DMS53 (cell line): ENCODE data around the gene SLC4A11.
"Not testable (repeated sequence)": the region's sequence is repeated elsewhere in the genome, so short reads cannot be mapped to it uniquely, and the experiment has no call there.

ENCODE experiments used
- DNase-seq: peaks from one replicate; lab custom pipeline; 2025; lab: John Stamatoyannopoulos, UW

SLC4A11 gene

DNA sequence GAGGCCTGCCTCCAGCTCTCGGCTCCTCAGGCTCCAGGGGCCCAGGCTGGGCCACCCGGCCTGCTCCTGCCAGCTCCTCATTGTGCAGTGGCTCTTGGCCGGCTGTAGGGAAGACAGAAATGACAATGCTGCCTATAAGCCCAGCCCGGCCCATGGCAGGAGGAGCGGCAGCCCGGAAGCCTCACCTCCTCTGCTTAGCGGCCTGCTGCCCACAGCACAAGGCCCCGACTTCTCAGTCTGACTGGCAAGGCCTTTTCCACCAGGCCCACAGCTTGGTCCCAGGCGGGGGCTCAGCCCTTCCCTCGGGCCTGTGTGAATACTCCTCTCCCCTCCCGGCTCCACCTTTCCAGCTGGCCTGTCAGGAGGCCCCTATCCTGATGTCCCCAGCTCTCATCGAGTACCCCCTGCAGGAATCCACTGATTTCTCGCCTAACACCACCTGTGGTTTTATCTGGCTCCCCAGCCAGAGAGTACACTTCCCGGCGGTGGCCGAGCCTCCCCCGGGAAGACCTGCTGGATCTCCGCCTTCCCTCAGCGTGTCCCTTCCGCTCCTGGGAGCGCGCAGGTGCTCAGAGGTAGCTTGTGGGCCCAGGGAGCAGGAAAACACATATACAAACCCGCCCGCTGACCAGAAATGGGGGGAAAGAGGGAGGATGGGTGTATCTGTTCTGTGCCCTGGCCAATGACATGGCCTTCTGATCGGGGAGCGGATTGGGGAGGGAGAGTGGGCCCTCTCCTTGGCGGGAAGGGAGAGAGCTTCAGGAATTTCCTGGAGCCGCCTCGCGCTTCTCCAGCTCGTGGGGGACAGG is 35.5 kb downstream of the SLC4A11 start:
- DNase-seq, result peak; percentile 85

DNA sequence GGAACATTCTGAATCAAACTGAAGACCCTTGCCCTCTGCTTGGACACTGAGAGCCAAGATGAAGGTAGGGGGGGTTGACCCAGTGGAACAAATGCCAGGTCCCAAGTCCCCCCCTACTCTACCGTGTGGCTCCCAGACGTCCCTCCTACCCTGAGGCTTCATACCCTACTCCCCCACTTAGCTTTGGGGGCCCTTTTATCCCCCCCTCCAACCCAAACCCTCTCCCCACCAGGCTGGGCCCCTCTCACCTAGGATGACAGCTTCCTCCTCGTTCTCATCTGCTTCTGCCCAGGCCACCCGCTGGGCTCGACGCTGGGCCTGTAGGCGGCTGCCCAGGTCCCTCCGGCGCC is 36.0 kb downstream of the SLC4A11 start:
- DNase-seq, result no peak

DNA sequence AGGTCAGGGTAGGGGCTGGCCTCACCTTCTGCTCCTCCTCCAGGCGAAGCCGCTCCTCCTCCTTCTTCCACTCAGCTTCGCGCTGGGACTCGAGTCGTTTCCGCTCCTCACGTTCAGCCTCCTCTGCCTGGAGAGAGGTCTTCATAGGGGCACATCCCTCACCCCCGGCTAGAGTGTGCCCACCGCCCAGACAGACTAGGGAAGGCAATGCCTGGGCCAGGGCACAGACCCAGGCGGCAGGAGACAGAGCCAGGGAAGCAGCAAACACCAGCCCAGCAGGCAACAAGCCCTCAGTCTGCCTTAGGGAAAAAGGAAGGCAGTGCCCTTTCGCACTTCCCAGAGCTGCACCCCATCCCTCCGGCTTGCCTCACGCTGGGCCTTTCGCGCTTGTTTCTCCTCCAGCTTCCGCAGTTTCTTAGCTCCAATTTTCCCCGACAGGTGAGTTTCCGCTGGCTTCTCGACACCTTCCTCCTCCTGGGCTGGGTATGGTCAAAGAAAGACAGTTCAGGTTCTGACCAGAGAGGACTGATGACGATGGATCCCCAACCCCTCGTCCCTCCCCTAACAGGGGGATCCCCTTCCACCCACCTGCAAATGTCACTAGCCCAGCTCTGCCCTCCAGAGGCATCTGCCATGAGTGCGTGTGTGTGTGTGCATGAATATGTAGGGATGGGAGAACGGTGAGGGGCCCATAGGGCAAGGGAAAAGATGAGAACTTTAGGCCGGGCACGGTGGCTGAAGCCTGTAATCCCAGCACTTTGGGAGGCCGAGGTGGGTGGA is 38.8 kb downstream of the SLC4A11 start:
- DNase-seq, result no peak

DNA sequence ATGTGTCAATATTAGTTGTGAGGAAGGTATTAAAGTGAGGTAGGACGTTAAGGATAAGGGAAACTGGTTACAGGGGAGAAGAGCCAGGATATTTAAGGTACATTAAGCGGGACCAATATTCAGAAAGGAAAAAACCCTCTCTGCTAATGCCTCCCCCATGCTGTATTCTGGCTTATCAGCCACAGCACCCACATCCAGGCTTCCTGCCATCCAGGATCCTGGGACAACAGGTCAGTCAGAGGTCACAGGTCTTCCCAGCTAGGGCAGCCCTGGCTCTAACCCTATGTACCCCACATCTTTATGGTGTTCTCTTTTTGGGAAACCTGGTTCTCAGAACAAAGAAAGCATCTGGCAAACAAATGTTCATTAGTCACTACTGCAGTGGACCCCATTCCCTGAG is 39.8 kb downstream of the SLC4A11 start:
- DNase-seq, result no peak

DNA sequence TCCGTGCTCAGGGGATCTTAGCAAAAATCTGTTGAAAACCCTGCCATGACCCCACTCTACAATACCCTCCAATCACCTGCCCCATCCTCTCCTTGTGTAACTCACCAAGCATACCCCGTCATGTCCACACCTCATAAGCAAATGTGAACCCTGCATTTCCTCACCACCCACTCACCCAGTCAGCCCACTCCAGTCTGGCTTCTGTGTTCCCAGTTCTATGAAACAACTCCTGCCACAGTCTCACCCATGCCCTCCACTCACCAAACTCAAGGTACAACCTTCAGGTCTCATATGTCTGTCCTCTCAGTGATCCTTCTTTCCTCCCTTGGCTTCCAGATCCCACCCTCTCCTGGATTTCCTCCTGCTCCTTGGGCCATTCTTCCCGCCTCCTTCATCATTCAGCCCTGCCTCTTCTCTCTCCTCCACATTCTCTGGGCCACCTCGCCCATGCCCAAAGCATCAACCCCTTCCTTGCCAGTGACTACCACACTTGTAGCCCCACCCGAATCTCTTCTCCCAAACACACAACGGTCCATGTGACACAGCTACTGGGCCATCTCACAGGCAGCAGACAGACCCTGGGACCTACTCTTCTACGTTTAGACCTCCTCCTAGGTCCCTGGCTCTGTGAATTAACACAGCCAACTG is 43.3 kb downstream of the SLC4A11 start:
- no peak for DNase-seq

DNA sequence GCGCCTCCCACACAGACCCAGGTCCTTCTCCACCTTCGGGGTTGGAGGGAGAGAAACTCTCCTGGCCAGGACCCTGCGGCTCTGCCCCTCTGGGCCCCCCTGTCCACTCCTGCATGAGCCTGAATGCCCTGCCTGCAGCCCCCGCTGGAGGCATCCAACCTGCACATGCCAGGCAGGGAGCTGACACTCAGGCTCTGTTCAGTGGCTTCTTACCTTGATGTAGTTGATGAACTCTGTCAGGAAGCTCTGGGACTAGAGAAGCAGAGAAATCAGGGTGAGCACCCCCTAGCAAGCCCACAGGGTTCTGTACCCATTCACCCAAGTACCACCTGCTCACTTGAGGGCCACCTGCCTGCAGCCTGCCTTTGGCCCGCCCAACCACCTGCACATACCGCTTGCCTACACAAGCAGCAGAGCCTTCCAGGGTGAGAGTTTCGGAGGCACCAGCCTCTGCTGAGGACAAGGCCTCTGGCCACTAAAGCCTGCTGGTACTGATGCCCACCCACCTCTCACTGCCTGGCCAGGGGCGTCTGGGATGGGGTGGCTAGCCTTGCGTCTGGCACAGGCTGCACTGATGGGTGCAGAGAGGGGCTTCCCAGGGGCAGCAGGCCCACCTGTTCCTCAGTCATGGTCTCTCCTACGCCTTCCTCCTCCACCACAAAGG is 44.2 kb downstream of the SLC4A11 start:
- peak; percentile 76 for DNase-seq

DNA sequence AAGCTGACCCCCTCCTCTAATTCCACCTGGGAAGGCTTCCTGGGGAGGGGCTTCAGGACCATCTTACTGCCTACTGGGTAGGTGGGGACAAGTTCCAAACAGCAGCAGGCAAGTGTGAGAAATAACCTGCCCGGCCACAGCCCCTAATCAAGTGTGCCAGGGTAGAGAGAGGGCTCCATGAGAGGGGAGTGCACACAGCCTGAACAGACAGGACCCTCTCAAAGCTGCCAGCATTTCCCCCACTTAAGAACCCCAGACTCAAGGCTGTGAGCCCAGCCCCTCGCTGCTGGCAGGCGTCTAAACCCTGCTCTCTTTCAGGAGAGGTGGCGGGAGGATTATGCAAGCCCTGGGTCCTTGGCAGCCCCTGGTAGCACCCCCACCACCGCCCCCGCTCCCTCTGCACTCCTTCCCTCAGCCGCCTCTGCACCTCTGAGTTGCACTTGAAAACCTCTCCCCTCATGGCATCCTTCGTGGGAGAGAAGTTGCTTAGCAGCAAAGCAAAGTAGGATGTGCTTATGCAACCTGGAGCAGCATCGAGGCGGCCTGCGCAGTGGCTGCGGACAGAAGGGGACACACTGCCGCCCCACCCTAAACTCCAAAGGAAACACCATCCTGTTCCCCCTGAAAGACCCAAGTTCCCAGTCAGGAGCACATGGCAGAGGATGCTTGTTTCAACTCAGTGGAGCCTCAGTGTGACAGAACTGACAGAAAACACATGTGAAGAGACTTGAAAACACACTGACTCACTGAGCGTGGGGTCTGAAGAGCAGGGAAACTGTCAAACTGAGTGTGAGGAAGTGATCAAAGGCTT is 45.0 kb downstream of the SLC4A11 start:
- peak; percentile 30 for DNase-seq

DNA sequence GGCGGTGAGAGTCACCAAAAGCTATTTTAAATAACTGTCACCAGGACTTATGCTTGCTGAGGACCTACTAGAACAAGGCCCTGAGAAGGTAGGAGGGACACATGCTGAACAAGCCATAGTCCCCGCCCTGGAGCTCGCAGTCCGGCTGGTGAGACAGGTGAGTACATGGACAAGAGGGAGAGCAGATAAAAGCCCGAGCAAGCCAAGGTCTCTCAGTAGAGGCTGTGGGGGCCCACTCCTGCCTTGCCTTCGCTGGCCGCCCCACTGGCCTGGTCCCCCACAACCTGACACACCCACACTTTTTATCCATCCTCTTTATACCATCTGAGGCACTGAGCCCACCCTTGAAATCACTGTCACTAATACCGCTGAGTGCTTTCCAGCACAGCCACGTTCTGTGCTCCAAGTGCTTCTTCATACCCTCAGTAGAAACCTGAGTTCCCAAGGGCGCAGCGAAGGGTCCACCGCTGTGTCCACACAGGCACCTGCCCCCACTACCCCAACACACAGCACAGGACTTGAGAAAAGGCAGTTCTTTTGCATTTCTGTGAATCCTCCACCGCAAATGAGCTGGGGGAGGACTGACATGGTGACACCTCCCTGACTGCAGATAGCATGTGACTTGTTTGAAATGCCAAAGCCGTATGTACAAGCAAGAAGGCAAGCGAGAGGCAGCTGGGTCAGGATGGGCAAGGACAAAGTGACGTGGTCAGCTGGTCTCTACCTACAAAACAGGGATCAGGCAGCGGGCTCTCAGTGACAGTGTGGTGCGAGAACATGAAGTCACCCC is 46.6 kb downstream of the SLC4A11 start:
- DNase-seq, result no peak

DNA sequence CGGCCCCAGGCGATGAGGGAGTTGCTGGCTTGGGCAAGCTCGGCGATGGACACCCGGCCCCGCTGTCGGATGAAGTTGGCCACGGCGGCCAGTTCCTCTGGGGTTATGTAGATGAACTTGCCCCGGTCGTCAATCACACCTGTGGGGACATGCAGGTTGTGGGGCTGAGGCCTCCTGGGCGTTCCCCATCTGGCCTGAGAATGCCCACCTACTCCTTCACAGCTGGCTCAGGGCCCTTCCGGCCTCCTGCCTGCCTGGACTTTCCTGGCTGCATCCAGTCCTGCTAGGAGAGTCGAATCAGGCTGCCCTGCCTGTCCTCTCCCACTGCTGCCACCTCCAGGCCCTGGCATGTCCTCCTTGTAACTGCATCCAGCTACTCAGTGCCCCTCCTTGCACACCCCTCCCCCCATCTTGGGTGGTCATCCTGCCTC is 48.3 kb downstream of the SLC4A11 start:
- DNase-seq, result no peak

DNA sequence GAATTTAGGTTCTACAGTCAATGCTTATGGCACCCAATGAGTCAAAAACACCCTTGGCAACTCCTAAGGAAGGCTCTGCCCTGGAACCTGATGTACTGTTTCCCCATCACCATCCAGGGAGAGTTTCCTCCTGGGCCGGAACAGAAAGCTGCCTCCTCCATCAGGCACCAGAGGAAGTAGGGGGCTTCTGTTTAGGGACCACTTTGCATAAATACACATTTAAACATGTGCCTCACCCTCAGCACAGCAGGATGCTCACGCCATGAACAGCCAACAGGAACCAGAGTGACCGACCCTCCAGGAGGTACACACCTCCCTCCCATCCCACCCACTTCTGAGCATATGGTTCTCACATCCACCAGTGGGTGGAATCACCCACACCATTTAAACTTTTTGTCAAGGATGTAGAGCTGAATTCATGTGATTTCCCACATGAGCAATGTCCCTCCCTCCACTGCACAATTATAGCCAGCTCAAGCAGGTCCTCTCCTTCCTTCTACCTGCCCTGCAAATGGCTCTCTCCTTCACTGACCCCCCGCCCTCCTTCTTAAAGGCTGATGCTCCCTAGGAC is 49.3 kb downstream of the SLC4A11 start:
- DNase-seq, result no peak

DNA sequence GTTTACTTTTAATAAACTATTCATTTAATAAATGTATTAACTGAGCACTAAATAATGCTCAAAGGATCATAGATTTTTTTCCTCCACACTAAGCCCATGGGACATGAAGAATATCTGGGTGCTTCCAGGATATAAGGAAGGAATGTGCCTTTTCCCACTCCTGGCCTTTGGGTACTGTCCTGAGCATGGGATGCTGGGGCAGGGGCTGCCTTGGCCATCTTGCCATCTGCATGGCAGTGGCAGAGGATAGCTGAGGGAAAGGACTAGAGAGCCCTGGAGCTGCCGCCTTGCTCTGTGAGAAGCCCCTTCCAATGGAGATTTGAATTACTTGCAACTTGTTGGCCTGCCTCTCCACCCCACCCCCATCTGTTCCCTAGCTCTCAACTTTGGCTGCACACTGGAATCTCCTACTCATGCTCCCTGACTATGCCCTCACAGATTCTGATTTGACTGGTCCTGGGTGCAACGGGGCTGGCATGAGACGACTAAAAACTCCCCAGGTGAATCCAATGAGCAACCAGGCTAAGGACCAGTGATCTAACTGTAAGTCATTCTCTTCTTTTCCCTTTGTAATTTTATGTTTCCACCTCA is 50.1 kb downstream of the SLC4A11 start:
- DNase-seq, result no peak

DNA sequence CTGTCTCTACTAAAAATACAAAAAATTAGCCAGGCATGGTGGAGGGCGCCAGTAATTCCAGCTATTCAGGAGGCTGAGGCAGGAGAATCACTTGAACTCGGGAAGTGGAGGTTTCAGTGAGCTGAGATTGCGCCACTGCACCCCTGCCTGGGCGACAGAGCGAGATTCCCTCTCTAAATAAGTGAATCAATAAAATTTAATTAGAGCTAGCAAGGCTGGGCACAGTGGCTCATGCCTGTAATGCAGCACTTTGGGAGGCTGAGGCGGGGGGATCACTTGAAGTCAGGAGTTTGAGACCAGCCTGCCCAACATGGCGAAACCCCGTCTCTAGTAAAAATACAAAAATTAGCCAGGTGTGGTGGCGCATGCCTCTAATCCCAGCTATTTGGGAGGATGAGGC is 51.1 kb downstream of the SLC4A11 start:
- DNase-seq, result not testable (repeated sequence)

DNA sequence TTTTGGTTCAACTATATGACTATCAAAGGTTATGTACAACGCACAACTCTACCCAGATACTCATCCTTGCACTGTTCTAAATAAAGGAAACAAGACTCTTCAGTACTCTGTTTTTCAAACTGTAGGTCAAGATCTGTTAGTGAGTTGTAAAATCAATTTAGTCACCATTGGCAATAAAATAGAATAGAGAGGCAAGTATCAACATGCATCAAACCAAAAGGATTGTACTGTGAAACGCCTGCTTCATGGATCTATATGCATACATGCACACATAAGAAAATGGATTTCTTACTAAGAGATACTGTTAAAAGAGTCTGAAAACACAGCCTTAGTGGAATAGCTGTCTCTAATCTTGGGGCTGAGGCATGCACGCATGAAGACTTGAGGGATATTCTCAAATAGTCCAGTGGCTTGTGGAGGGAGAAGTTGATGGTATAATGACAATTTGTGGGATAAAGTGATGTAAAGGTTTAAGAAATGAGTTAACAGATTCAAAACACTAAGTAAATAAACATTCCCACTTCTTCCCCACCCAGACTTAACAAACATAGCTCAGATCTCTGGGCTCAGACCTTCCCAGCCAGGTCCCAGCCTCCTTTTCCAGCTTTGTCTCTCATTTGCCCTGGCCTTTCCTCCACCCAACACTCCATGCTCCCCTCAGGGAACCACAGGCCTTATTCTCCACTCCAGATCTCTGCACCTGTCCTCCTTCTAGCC is 54.9 kb downstream of the SLC4A11 start:
- DNase-seq, result no peak

DNA sequence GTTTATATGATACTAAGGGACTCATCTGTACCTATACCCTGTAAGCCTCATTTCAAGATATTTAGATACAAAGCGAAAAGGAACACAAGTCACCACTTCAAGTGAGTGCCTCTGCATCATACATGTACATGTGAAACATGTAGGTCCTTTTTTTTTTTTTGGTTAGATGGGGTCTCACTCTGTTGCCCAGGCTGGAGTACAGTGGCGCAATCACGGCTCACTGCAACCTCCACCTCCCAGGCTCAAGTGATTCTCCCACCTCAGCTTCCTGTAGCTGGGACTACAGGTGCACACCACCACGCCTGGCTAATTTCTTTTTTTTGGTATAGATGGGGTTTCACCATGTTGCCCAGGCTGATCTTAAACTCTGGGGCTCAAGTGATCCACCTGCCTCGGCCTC is 56.6 kb downstream of the SLC4A11 start:
- not testable (repeated sequence) for DNase-seq

DNA sequence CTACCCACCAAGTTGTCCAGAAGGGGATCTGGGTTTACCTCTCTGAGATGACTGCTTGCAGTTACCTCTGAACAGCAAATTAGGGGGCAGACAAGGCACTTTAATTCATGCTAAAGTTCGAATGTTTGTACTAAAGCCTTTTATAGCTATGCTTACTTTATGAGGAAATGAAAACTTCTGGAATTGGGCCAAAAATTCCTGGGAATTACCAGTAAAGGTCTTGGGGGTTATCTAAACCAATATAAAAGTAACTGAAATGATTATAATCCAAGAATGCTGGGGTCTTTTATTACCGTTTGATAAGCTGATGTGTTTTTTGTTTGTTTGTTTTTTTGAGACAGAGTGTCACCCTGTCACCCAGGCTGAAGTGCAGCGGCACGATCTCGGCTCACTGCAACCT is 57.7 kb downstream of the SLC4A11 start:
- no peak for DNase-seq

DNA sequence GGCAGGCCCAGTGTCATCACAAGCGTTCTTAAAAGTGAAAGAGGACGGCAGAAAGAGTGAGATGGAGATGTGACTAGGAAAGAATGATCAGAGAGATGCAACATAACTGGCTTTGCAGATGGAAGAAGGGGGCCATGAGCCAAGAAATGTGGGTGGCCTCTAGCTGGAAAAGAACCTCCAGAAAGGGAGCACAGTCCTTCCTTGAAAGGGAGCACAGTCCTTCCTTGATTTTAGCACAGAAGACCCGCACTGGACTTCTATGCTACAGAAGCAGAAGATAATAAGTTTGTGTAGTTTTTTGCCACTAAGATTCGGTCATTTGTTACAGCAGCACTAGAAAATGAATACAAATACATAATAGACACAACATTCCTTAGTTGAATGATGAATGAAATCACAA is 58.7 kb downstream of the SLC4A11 start:
- no peak for DNase-seq

DNA sequence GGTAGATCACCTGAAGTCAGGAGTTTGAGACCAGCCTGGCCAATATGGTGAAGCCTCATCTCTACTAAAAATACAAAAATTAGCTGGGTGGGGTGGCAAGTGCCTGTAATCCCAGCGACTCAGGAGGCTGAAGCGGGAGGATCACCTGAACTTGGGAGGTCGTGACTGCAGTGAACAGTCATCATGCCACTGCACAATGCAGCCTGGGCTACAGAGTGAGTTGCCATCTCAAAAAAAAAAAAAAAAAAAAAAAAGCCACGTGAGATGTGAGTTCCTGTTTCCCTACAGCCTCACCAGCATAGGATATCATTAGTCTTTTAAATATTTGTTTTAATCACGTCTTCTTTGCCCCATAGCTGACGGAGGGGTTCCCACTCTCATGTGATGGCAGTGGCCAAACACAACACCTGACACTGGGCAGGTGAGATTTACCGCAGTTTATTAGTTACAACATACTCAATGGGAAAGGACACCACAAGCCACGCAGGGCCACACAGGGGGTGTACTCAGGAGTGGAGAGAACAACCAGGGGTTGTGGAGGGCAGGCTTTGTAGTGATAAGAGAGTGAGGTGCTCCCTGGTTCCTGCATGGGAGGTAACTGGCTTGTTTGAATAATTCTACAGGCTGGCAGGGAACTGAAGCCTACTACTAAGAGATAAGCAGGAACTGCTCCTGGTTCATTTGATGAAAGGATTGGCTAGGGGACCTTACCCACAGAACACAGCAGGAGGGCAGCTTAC is 61.1 kb downstream of the SLC4A11 start:
- DNase-seq, result no peak
